Tibial nerve (tissue), 4 donors: ENCODE measurements around the gene UQCC5. TPM values are rescaled to one million over a fixed set of nuclear protein-coding genes. Genes with fewer than 3 reads are reported as not detected.

Experiments used
- DNase-seq, 2 donors: peaks; one replicate each; pipeline ENCODE4 v3.0.0-alpha.2; 2019; ENCODE audit warnings: low spot score in 2 of 2
- H3K27ac ChIP-seq, 4 donors: fragments of 200-600 bp; sonication (generic) in 3 of 4; one replicate each; pipeline ENCODE4 v1.5.1; 2017 to 2019; ENCODE audit warnings: mild to moderate bottlenecking in 1 of 4
- H3K27me3 ChIP-seq, 2 donors: fragments of 200-600 bp; sonication (generic) in 1 of 2; one replicate each; pipeline versions ENCODE4 v1.5.1 to v1.6.0; 2017 to 2019
- H3K36me3 ChIP-seq, 3 donors: fragments of 200-600 bp; sonication (generic); one replicate each; pipeline ENCODE4 v1.5.1; 2018 to 2019
- H3K4me1 ChIP-seq, 4 donors: fragments of 200-600 bp; sonication (generic) in 3 of 4; one replicate each; pipeline ENCODE4 v1.5.1; 2017 to 2019
- H3K4me3 ChIP-seq, 4 donors: fragments of 200-600 bp; sonication (generic) in 3 of 4; one replicate each; pipeline ENCODE4 v1.5.1; 2017 to 2019; ENCODE audit warnings: mild to moderate bottlenecking in 1 of 4, moderate library complexity in 1 of 4
- H3K9me3 ChIP-seq, 4 donors: fragments of 200-600 bp; sonication (generic) in 3 of 4; one replicate each; pipeline ENCODE4 v1.5.1; 2017 to 2019
- CTCF ChIP-seq, 5 experiments: fragments of 200-600 bp in 3 of 5; fragments of 450-650 bp in 2 of 5; sonication (generic) in 3 of 5; IDR thresholded peaks; one replicate each; pipeline ENCODE4 v1.5.1; 2016 to 2019; ENCODE audit warnings: antibody characterized with exemption in 5 of 5, mild to moderate bottlenecking in 3 of 5, moderate library complexity in 2 of 5
- EP300 ChIP-seq, 2 donors: sonication (generic); formaldehyde crosslinking; IDR thresholded peaks; one replicate each; pipeline ENCODE4 v1.6.1; 2017; ENCODE audit warnings: antibody characterized with exemption in 2 of 2, mild to moderate bottlenecking in 1 of 2
- POLR2A ChIP-seq, 2 donors: fragments of 450-650 bp; IDR thresholded peaks; one replicate each; pipeline ENCODE4 v1.6.1; 2017; ENCODE audit warnings: antibody characterized with exemption in 2 of 2, mild to moderate bottlenecking in 2 of 2, moderate library complexity in 2 of 2
- WGBS, 2 donors: methylation state at CpG; one replicate each; pipeline ENCODE4 v1.1.5; 2018; 5-methylcytosine and 5-hydroxymethylcytosine counted together
- total RNA-seq, 4 donors: library from RNA; depleted of rRNA; stranded (reverse); fragments of >200 nt; gene quantifications; one replicate each; pipeline ENCODE4 v1.1.0, GENCODE V29; 2016

The UQCC5 gene
- total RNA-seq, 4 donors from 2014 or later = 1.2 to 23.9 (median 9.5) TPM

- no peaks in the 10 kb centered on the region for H3K36me3 ChIP-seq
- H3K4me1 ChIP-seq = peaks cover 0 to 80% (median 38%) of the 10 kb centered on the region in 4 donors
- 28 to 44% methylated on average over 39 to 47 of the region's 57 CpGs for WGBS, 2 donors
- H3K27ac ChIP-seq = peak overlapping the region; percentile 65 to 93 (median 79)
- H3K9me3 ChIP-seq = no peaks in the 10 kb centered on the region
- peak overlapping the region; percentile 44 to 89 (median 58) for H3K4me3 ChIP-seq
- no peaks in the 10 kb centered on the region for H3K27me3 ChIP-seq
- TF ChIP-seq CTCF (IDR thresholded peaks at IDR 0.05) (no peak), POLR2A (IDR thresholded peaks at IDR 0.05) (no peak), EP300 (IDR thresholded peaks at IDR 0.05) (no peak)
- no peak for DNase-seq
These were observed 1.9 kb upstream of the UQCC5 start for GRCh38 chr3:52534281-52535183.

- H3K4me3 ChIP-seq = peak overlapping the region in 2 of 4 donors; percentile 73 to 89
- no peak for DNase-seq
- no peak for TF ChIP-seq POLR2A (IDR thresholded peaks at IDR 0.05)
- TF ChIP-seq CTCF (IDR thresholded peaks at IDR 0.05) = no peak
- no peak for TF ChIP-seq EP300 (IDR thresholded peaks at IDR 0.05)
- H3K4me1 ChIP-seq = peaks cover 0 to 78% (median 36%) of the 10 kb centered on the region in 4 donors
- peak overlapping the region in 2 of 4 donors; percentile 55 to 93 for H3K27ac ChIP-seq
- no peaks in the 10 kb centered on the region for H3K27me3 ChIP-seq
- WGBS, 2 donors = 87% methylated on average over 19 of the region's 19 CpGs
- H3K9me3 ChIP-seq = no peaks in the 10 kb centered on the region
- H3K36me3 ChIP-seq = no peaks in the 10 kb centered on the region
These were observed 844 bp upstream of the UQCC5 start for GRCh38 chr3:52535411-52536111.

- H3K27ac ChIP-seq = peak overlapping the region in 2 of 4 donors; percentile 55 to 84
- H3K36me3 ChIP-seq = peaks cover 0 to 4% (median 0%) of the 10 kb centered on the region in 3 donors
- peaks cover 0 to 75% (median 34%) of the 10 kb centered on the region in 4 donors for H3K4me1 ChIP-seq
- peak overlapping the region in 2 of 4 donors; percentile 67 to 73 for H3K4me3 ChIP-seq
- no peaks in the 10 kb centered on the region for H3K27me3 ChIP-seq
- DNase-seq = no peak
- TF ChIP-seq EP300 (IDR thresholded peaks at IDR 0.05) = no peak
- no peak for TF ChIP-seq CTCF (IDR thresholded peaks at IDR 0.05)
- TF ChIP-seq POLR2A (IDR thresholded peaks at IDR 0.05) = no peak
- WGBS, 2 donors = 16 to 22% methylated on average over 9 of the region's 9 CpGs
- H3K9me3 ChIP-seq = no peaks in the 10 kb centered on the region
These were observed 365 bp upstream of the UQCC5 start for GRCh38 chr3:52536112-52536368.

- TF ChIP-seq CTCF (IDR thresholded peaks at IDR 0.05) (no peak), EP300 (IDR thresholded peaks at IDR 0.05) (no peak)
- DNase-seq = no peak
- H3K27me3 ChIP-seq = no peaks in the 10 kb centered on the region
- peak overlapping the region; percentile 7 to 90 (median 84) for H3K27ac ChIP-seq
- peaks cover 0 to 15% (median 0%) of the 10 kb centered on the region in 3 donors for H3K36me3 ChIP-seq
- no peaks in the 10 kb centered on the region for H3K9me3 ChIP-seq
- 0 to 5% methylated on average over 6 of the region's 6 CpGs for WGBS, 2 donors
- peaks cover 0 to 64% (median 31%) of the 10 kb centered on the region in 4 donors for H3K4me1 ChIP-seq
- H3K4me3 ChIP-seq = peak overlapping the region; percentile 53 to 83 (median 70)
These were observed 788 bp downstream of the UQCC5 start for GRCh38 chr3:52537165-52537620.
